ENCODE measurements around the gene UBE2E3.

DNA sequence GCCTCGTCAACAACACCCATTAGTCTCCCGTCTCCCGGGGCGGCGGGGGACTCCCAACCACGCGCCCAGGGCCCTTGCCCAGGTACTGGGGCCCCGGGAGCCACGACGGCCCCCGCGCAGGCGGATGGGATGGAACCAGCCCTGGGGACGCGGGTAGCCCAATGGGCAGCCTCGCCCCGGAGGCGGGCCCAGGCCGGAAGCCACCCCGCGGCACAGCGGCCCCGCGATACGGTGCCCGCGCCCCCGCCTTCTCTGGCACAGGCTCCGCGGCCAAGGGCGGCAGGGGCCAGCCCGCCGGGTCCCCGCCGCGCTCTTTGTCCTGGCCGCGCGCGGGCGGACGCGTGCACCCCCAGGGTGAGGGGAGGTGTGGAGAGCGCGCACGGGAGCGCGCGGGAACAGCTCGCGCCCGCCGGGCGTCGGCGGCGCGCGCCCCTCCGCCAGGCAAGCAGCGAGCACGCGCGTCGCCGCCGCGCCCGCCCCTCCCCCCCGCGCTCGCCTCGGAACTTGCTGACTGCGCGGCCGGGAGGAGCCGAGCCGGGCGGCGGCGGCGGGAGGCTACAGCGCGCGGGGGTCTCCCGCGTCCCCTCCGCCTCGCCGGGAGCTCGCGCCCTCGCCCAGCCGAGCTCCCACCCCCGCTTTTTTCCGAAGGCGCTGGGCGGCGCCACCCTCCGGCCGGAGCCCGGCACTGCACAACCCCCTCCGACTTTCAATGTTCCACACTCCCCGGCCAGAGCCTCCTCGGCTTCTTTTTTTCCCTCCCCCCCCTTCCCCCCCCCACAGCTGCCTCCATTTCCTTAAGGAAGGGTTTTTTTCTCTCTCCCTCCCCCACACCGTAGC, at the start of gene UBE2E3:
- TF ChIP-seq CTCF (conservative IDR thresholded peaks at IDR 0.05) (peak; percentile 84), EZH2 (IDR thresholded peaks at IDR 0.05; ENCODE audit: low read depth) (no peak)

All from PC-9 (cell line).